ENCODE data around the gene ROCK1. TPM values are rescaled to one million over a fixed set of nuclear protein-coding genes. Genes with fewer than 3 reads are reported as not detected.
"Not testable (repeated sequence)": the region's sequence is repeated elsewhere in the genome, so short reads cannot be mapped to it uniquely, and the experiment has no call there.

ROCK1 gene
- total RNA-seq, result 10 to 100 TPM; 54.9 to 59.4 TPM

DNA sequence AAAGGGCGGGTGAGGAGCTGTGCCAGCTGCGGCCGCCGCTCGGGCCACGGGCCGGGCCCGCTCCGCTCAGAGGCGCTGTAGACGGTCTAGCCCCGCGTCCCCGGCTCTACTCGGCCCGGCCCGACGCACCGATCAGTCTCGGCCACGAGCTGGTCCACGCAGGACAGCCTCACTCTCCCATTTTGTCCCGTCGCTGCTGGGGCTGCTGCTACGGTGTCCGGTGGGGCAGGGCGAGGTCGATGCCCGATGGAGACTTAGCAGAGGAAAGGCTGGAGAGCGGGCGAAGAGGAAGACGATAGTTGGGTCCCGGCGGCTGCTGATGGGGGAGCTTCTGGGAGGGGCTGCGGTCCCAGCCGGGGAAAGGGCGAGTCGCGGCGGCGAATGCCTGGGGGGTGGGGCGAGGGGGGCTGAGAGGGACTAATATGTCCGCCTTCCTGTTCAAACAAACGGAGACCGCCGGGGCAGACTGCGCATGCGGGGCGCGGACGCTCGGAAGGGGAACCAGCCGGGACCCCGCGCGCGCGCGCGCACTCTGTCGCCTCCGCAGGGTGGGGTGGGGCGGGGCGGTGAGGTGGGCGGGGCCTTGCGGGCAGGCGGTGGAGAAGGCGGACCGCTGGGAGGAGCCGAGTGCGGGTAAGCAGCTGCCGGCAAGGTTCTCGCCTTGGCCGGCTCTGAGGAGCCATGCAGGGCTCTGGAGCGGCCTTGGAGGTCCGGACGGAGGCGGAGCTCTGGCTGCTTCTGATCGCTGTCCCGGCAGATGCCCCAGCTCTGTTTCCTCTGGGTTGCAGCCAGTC is at the start of gene ROCK1:
TSS of gene ROCK1 (minus strand) at position 468 of the 794 bp plus-strand sequence. CDS start 903 bp downstream, outside the sequence.
- H3K4me1 Mint-ChIP-seq (ENCODE audit: low read depth), result no peaks in the 10 kb centered on the region
- DNase-seq, result peak; percentile 99
- peaks cover 5% of the 10 kb centered on the region for H3K36me3 Mint-ChIP-seq
- no peak within 1 kb of the TSS for H3K4me3 Mint-ChIP-seq
- H3K27ac Mint-ChIP-seq, result peak within 1 kb of the TSS; percentile 95
- H3K27me3 Mint-ChIP-seq, result no peaks in the 10 kb centered on the region
- intact Hi-C loops (cut with micrococcal nuclease), result loop anchor here (1.0 to 2.0 kb wide), 6 partner anchors 9 to 629 kb away; partner anchors contain the start of genes ABHD3, ESCO1 and MIB1
- ChIA-PET CTCF (interaction anchor here (0.7 to 1.7 kb wide), 5 partner anchors 62 to 489 kb away, joined by 3 to 7 read pairs (median 3); partner anchors contain the start of gene ESCO1), POLR2A (interaction anchor here (0.6 to 1.1 kb wide), 4 partner anchors 11 to 489 kb away, joined by 3 read pairs; partner anchors contain the start of gene ESCO1)
- H3K9me3 Mint-ChIP-seq, result no peaks in the 10 kb centered on the region

DNA sequence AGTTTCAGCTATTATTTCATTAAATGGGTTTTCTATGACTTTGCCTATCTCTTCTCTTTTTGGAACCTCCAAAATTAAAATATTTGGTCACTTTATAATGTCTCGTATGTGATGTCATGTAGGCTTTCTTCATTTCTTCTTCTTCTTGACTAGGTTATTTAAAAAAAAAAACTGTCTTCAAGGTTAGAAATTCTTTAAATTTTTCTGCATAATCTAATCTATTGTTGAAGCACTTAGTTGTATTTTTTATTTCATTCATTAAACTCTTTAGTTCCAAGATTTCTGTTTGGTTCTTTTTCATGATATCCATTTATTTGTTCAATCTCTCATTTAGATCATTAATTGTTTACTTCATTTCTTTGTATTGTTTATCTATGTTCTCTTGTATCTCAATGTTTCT is 43.8 kb upstream of the ROCK1 start:
- intact Hi-C loops (cut with micrococcal nuclease), result no loop called here
- no peaks in the 10 kb centered on the region for H3K4me1 Mint-ChIP-seq (ENCODE audit: low read depth)
- POLR2A ChIA-PET, result no interaction called here

DNA sequence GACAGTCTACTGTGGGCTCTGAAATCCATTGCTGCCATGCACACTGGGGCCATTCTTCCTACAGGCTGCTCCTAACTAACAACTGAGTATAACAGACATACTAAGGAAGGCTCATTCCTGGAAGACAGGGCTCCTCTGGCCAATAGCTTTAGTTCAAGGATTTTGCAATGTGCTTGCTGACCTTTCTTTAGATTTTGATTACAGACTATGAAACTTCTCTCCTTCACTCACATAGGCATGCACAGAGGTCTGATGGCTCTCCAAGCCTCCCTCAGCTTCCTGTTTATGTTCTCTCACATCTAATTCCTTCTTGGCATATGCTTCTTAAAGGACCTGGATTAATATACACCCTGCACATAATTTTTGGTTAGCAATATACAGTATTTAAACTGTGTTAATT is 34.4 kb upstream of the ROCK1 start:
- H3K36me3 Mint-ChIP-seq, result no peaks in the 10 kb centered on the region
- POLR2A ChIA-PET, result no interaction called here
- intact Hi-C loops (cut with micrococcal nuclease), result no loop called here
- H3K9me3 Mint-ChIP-seq, result no peaks in the 10 kb centered on the region
- H3K27me3 Mint-ChIP-seq, result no peaks in the 10 kb centered on the region
- no peak overlapping the region for H3K27ac Mint-ChIP-seq
- CTCF ChIA-PET, result no interaction called here
- no peak overlapping the region for H3K4me3 Mint-ChIP-seq
- H3K4me1 Mint-ChIP-seq (ENCODE audit: low read depth), result no peaks in the 10 kb centered on the region
- DNase-seq, result no peak

More for the DNA sequence above, 43.8 kb upstream of the ROCK1 start:
- Mint-ChIP-seq H3K9me3 (peaks cover 26% of the 10 kb centered on the region), H3K4me3 (no peak overlapping the region), H3K27ac (no peak overlapping the region), H3K27me3 (peaks cover 6% of the 10 kb centered on the region), H3K36me3 (peaks cover 7% of the 10 kb centered on the region)
- no peak for DNase-seq
- CTCF ChIA-PET, result no interaction called here

DNA sequence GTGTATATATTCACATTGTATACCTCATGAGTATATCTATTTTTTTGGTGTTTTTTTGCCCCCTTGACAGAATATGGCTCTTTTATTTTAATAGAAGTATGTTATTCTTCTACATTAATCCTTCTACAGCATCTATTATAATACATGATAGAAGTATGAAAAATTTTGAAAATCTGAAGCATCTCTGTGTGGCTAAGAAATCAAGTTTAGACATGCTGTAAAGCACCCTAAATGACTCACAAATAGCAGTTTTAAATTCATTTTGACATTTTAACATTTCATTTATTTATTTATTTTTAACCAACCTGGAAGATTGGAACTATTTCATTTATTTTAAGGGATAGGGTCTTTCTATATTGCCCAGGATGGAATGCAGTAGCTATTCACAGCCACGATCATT is 33.8 kb upstream of the ROCK1 start:
- CTCF ChIA-PET, result no interaction called here
- H3K36me3 Mint-ChIP-seq, result no peaks in the 10 kb centered on the region
- intact Hi-C loops (cut with micrococcal nuclease), result no loop called here
- DNase-seq, result no peak
- no peaks in the 10 kb centered on the region for H3K9me3 Mint-ChIP-seq
- H3K4me3 Mint-ChIP-seq, result no peak overlapping the region
- no peaks in the 10 kb centered on the region for H3K27me3 Mint-ChIP-seq
- H3K4me1 Mint-ChIP-seq (ENCODE audit: low read depth), result no peaks in the 10 kb centered on the region
- no peak overlapping the region for H3K27ac Mint-ChIP-seq
- POLR2A ChIA-PET, result no interaction called here

DNA sequence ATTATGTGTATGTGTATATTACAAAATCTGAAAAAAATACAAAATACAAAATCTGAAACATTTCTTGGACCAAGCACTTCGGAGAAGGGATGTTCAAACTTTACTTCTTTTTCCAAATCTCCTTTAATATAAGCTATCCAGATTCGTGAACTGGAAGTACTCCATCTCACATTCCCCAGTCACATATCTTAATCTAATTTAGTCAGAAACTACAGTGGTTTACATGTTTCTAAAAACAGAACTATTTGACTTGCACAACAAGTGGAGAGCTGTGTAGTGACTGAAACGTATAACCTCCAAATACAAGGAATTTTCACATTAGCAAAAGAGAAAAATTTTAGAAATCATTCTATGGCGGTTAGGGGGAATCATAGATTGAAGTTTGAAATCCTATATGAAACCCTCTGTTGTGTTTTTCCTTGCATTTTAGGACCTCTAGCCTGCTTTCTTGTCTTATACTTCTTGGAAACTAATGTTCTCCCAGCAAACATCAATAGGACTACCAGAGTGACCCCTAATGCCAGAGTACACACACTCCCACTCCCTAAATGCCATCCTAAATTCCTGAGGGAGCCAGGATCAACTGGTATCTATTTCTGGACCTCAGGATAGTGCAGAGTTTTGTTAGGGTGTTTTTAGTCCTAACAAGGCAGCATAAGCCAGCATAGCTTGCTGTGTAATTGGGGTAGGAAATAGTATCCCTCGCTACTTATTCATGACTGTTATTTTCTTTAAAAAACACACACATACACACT is 30.2 kb upstream of the ROCK1 start:
- intact Hi-C loops (cut with micrococcal nuclease), result no loop called here
- CTCF ChIA-PET, result no interaction called here
- H3K36me3 Mint-ChIP-seq, result no peaks in the 10 kb centered on the region
- POLR2A ChIA-PET, result no interaction called here
- no peaks in the 10 kb centered on the region for H3K9me3 Mint-ChIP-seq
- no peak overlapping the region for H3K27ac Mint-ChIP-seq
- no peaks in the 10 kb centered on the region for H3K4me1 Mint-ChIP-seq (ENCODE audit: low read depth)
- no peak overlapping the region for H3K4me3 Mint-ChIP-seq
- no peak for DNase-seq
- H3K27me3 Mint-ChIP-seq, result no peaks in the 10 kb centered on the region

DNA sequence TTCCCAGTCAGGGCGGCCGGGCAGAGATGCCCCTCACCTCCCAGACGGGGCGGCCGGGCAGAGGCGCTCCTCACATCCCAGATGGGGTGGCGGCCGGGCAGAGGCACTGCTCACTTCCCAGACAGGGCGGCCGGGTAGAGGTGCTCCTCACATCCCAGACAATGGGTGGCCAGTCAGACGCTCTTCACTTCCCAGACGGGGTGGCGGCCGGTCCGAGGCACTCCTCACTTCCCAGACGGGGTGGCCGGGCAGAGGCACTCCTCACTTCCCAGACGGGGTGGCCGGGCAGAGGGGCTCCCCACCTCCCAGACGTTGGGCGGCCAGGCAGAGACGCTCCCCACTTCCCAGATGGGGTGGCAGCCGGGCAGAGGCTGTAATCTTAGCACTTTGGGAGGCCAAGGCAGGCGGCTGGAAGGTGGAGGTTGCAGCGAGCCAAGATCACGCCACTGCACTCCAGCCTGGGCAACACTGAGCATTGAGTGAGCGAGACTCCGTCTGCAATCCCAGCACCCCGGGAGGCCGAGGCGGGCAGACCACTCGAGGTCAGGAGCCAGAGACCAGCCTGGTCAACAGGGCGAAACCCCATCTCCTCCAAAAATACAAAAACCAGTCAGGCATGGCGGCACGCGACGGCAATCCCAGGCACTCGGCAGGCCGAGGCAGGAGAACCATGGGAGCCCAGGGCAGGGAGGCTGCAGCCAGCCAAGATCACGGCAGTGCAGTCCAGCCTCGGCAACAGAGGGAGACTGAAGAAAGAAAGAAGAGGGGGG is 26.3 kb upstream of the ROCK1 start:
- H3K36me3 Mint-ChIP-seq; H3K27me3 Mint-ChIP-seq; H3K27ac Mint-ChIP-seq; intact Hi-C loops (cut with micrococcal nuclease); POLR2A ChIA-PET; CTCF ChIA-PET; H3K9me3 Mint-ChIP-seq; H3K4me3 Mint-ChIP-seq; DNase-seq; H3K4me1 Mint-ChIP-seq (ENCODE audit: low read depth): not testable (repeated sequence)

DNA sequence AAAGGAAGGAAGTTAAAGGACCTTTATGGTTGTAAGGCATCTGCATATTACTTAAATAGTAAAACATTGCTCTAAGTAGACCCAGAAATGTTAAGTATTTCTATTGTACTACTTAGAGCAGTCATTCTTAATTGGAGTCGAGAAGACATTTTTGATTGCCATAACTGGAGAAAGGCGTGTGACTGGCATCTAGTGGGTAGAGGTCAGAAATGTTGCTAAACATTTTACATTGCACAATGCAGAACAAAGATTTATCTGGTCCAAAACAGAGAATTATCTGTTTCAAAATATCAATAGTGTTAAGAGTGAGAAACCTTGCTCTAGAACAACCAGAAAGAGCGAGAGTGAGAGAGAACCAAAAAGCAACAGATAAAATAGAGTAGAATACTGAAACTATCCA is 23.3 kb upstream of the ROCK1 start:
- no peaks in the 10 kb centered on the region for H3K4me1 Mint-ChIP-seq (ENCODE audit: low read depth)
- H3K4me3 Mint-ChIP-seq, result no peak overlapping the region
- no peaks in the 10 kb centered on the region for H3K27me3 Mint-ChIP-seq
- H3K27ac Mint-ChIP-seq, result no peak overlapping the region
- CTCF ChIA-PET, result no interaction called here
- H3K36me3 Mint-ChIP-seq, result no peaks in the 10 kb centered on the region
- H3K9me3 Mint-ChIP-seq, result no peaks in the 10 kb centered on the region
- POLR2A ChIA-PET, result no interaction called here
- peak; percentile 27 for DNase-seq
- intact Hi-C loops (cut with micrococcal nuclease), result no loop called here

DNA sequence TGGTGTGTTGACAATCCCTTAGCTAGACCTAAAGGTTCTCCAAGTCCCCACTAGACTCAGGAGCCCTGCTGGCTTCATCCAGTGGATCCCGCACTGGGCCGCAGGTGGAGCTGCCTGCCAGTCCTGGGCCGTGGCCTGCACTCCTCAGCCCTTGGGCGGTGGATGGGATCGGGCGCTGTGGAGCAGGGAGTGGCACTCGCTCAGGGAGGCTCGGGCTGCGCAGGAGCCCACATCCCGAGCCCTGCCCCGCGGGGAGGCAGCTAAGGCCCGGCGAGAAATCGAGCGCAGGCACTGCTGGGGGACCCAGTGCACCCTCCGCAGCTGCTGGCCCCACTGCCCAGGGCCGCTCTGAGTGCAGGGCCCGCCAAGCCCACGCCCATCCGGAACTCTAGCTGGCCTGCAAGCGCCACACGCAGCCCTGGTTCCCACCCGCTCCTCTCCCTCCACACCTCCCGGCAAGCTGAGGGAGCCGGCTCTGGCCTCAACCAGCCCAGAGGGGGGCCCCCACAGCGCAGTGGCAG is 20.8 kb upstream of the ROCK1 start:
- Mint-ChIP-seq H3K27ac (no peak overlapping the region), H3K4me1 (ENCODE audit: low read depth) (no peaks in the 10 kb centered on the region), H3K36me3 (no peaks in the 10 kb centered on the region), H3K27me3 (no peaks in the 10 kb centered on the region), H3K9me3 (no peaks in the 10 kb centered on the region), H3K4me3 (no peak overlapping the region)
- ChIA-PET CTCF (no interaction called here), POLR2A (interaction anchor here (0.6 kb wide), 1 partner anchor 47 kb away, joined by 3 read pairs; no protein-coding TSS in a partner anchor)
- intact Hi-C loops (cut with micrococcal nuclease), result no loop called here
- no peak for DNase-seq

DNA sequence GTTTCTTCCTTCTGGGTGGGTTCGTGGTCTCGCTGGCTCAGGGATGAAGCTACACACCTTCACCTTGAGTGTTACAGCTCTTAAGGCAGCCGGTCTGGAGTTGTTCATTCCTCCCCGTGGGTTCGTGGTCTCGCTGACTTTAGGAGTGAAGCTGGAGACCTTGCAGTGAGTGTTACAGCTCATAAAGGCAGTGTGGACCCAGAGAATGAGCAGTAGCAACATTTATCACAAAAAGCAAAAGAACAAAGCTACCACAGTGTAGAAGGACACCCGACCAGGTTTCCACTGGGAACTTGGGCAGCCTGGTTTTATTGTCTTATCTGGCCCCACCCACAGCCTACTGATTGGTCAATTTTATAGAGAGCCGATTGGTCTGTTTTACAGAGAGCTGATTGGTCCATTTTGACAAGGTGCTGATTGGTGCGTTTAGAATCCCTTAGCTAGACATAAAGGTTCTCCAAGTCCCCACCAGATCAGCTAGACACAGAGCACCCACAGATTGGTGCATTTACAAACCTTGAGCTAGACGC is 20.1 kb upstream of the ROCK1 start:
- Mint-ChIP-seq H3K27me3 (no peaks in the 10 kb centered on the region), H3K27ac (no peak overlapping the region), H3K36me3 (no peaks in the 10 kb centered on the region), H3K4me3 (no peak overlapping the region), H3K9me3 (no peaks in the 10 kb centered on the region), H3K4me1 (ENCODE audit: low read depth) (no peaks in the 10 kb centered on the region)
- POLR2A ChIA-PET, result interaction anchor here (0.6 kb wide), 1 partner anchor 47 kb away, joined by 3 read pairs; no protein-coding TSS in a partner anchor
- DNase-seq, result no peak
- intact Hi-C loops (cut with micrococcal nuclease), result no loop called here
- CTCF ChIA-PET, result no interaction called here

DNA sequence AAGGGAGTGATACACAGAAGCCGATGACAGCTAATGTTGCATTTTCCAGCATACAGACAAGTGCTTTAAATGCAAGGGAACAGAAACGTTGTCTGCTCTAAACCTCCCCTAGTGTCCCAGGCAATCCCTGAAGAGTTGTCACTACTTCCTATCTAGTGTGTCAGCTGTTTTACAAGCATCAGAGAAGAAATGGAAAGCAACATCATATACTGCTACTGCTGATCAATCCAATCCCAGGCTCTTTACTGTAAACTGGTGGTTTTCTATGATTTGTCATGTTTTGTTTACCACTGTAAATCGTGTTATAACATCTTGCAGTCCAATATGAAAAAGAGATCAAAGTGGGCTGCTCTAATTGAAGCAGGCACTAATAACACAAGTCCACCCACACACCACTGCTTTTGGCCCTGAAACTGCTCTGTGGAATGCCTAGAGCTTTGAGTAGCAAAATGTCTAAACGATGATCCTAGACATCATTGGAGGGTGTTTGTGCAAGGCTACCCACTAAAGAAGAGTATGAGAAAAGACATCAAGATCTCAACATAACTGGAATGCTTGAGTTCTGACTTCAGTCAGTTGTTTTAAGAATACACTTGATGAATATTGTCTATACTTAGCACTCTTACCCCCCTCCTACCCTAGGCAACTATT is 18.1 kb upstream of the ROCK1 start:
- POLR2A ChIA-PET, result no interaction called here
- no peaks in the 10 kb centered on the region for H3K4me1 Mint-ChIP-seq (ENCODE audit: low read depth)
- CTCF ChIA-PET, result no interaction called here
- H3K27me3 Mint-ChIP-seq, result no peaks in the 10 kb centered on the region
- H3K36me3 Mint-ChIP-seq, result no peaks in the 10 kb centered on the region
- H3K9me3 Mint-ChIP-seq, result no peaks in the 10 kb centered on the region
- intact Hi-C loops (cut with micrococcal nuclease), result no loop called here
- no peak overlapping the region for H3K4me3 Mint-ChIP-seq
- H3K27ac Mint-ChIP-seq, result no peak overlapping the region
- DNase-seq, result no peak

DNA sequence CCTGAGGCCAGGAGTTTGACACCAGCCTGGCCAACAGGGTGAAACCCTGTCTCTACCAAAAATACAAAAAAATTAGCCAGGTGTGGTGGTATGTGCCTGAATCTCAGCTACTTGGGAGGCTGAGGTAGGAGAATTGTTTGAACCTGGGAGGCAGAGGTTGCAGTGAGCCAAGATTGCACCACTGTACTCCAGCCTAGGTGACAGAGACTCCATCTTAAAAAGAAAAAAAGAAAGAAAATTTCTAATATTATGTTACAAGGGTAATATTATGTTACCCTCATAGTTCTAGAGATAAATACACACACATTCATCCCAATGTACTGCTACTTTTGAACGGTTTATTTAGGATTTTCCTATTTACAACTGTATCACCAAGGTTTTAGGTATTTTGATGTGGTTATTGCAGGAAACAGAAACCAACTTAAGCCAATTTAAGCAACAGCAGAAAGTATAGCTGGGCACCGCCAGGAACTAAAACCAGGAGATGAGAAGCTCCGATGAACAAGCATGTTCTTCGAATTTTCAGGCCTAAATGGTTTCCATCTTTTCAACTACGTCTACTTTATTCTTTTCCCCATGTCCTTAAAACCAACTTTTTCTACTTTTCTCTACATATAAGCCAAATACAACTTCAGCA is 11.8 kb upstream of the ROCK1 start:
- H3K4me3 Mint-ChIP-seq, result no peak overlapping the region
- ChIA-PET POLR2A (no interaction called here), CTCF (no interaction called here)
- H3K27me3 Mint-ChIP-seq, result no peaks in the 10 kb centered on the region
- no peaks in the 10 kb centered on the region for H3K9me3 Mint-ChIP-seq
- DNase-seq, result no peak
- H3K36me3 Mint-ChIP-seq, result no peaks in the 10 kb centered on the region
- H3K4me1 Mint-ChIP-seq (ENCODE audit: low read depth), result peaks cover 6% of the 10 kb centered on the region
- intact Hi-C loops (cut with micrococcal nuclease), result no loop called here
- H3K27ac Mint-ChIP-seq, result no peak overlapping the region
